OCI-LY7 (cell line): ENCODE measurements around the gene CYTIP. TPM values are rescaled to one million over a fixed set of nuclear protein-coding genes. Genes with fewer than 3 reads are reported as not detected.

Source experiments
- BruUV-seq: library from RNA; stranded (reverse); fragments of 400-500 nt; replicated peaks from 2 replicates; lab custom pipeline; 2021; lab: Mats Ljungman, UMichigan
- CTCF ChIA-PET: fragments of 300-600 bp; sonication (Branson Sonifier 250); formaldehyde crosslinking; loops from one replicate; lab custom pipeline; 2022; ENCODE audit warnings: antibody characterized with exemption; ENCODE audit not compliant: unreplicated experiment; lab: Charles Lee
- POLR2A ChIA-PET: fragments of 300-600 bp; sonication (Branson Sonifier 250); formaldehyde crosslinking; loops from one replicate; lab custom pipeline; 2022; ENCODE audit warnings: antibody characterized with exemption; lab: Charles Lee
- DNase-seq: peaks from one replicate; pipeline ENCODE4 v3.0.0-alpha.2; 2015; ENCODE audit warnings: low spot score
- H2AFZ ChIP-seq: fragments of 200-600 bp; sonication (generic), shearing (Covaris generic); 2 replicates; pipeline ENCODE4 v1.6.1; 2014; ENCODE audit warnings: mild to moderate bottlenecking, antibody characterized with exemption, low read length, moderate library complexity
- H3K27ac ChIP-seq: fragments of 200-600 bp; sonication (generic); 2 replicates; pipeline ENCODE4 v1.5.1; 2014; ENCODE audit warnings: mixed run types, low read depth, mild to moderate bottlenecking, moderate library complexity, low read length, inconsistent platforms; ENCODE audit not compliant: poor library complexity, severe bottlenecking
- H3K36me3 ChIP-seq: fragments of 200-600 bp; sonication (generic); 2 replicates; pipeline ENCODE4 v1.6.1; 2014; ENCODE audit warnings: mild to moderate bottlenecking, antibody characterized with exemption, low read length, moderate library complexity, mixed read lengths; ENCODE audit not compliant: insufficient read depth
- H3K4me1 ChIP-seq: fragments of 200-600 bp; sonication (generic); 2 replicates; pipeline ENCODE4 v1.5.1; 2014; ENCODE audit warnings: mild to moderate bottlenecking, low read length; ENCODE audit not compliant: insufficient read depth, poor library complexity, severe bottlenecking
- H3K4me2 ChIP-seq: fragments of 200-600 bp; sonication (generic); 2 replicates; pipeline ENCODE4 v1.6.1; 2014; ENCODE audit warnings: mild to moderate bottlenecking, low read length
- H3K4me3 ChIP-seq: fragments of 200-600 bp; sonication (generic); 2 replicates; pipeline ENCODE4 v1.5.1; 2014; ENCODE audit warnings: mild to moderate bottlenecking, low read depth, low read length; ENCODE audit not compliant: poor library complexity, severe bottlenecking
- H3K79me2 ChIP-seq: fragments of 200-600 bp; sonication (generic); 2 replicates; pipeline ENCODE4 v1.6.1; 2016; ENCODE audit warnings: low read depth, mild to moderate bottlenecking, low read length, moderate library complexity, mixed read lengths; ENCODE audit not compliant: insufficient read depth
- H3K9me2 ChIP-seq: fragments of 200-600 bp; sonication (generic); 2 replicates; pipeline ENCODE4 v1.6.1; 2016; ENCODE audit warnings: mild to moderate bottlenecking, low read length, mixed read lengths; ENCODE audit not compliant: insufficient read depth
- H3K9me3 ChIP-seq: fragments of 200-600 bp; sonication (generic); 2 replicates; pipeline ENCODE4 v1.6.1; 2014; ENCODE audit warnings: mild to moderate bottlenecking, mixed run types, low read length, mixed read lengths
- H4K20me1 ChIP-seq: fragments of 200-600 bp; sonication (generic); 2 replicates; pipeline ENCODE4 v1.6.1; 2014; ENCODE audit warnings: mild to moderate bottlenecking, antibody characterized with exemption, low read length, moderate library complexity, mixed read lengths; ENCODE audit not compliant: insufficient read depth
- EZH2phosphoT487 ChIP-seq: fragments of 200-600 bp; sonication (generic); IDR thresholded peaks from 2 replicates; pipeline ENCODE4 v1.6.1; 2018; ENCODE audit warnings: low read depth, borderline replicate concordance, mild to moderate bottlenecking, mixed run types, antibody characterized with exemption, low read length, moderate library complexity, mixed read lengths
- intact Hi-C: fragments of 100-400 bp; cut with micrococcal nuclease; formaldehyde crosslinking; loops from one replicate; pipeline ENCODE4 v1.10.0; 2022; ENCODE audit not compliant: unreplicated experiment
- total RNA-seq, 2 experiments: library from RNA; depleted of rRNA in 1 of 2; stranded (reverse); fragments of >200 nt in 1 of 2; shearing (Covaris generic) in 1 of 2; gene quantifications; 2 replicates each; pipeline ENCODE4 v1.2.3, GENCODE V29; 2014 to 2022
- TF ChIP-seq, protein P1 (sequence below): fragments of 200-600 bp; sonication (generic); conservative IDR thresholded peaks from 2 replicates; pipeline ENCODE4 v1.5.1; 2014; ENCODE audit warnings: mild to moderate bottlenecking, antibody characterized with exemption, low read length, moderate library complexity, mixed read lengths

Gene CYTIP
- total RNA-seq, 2 experiments from 2014 or later = 49.2 to 64.0 TPM

DNA sequence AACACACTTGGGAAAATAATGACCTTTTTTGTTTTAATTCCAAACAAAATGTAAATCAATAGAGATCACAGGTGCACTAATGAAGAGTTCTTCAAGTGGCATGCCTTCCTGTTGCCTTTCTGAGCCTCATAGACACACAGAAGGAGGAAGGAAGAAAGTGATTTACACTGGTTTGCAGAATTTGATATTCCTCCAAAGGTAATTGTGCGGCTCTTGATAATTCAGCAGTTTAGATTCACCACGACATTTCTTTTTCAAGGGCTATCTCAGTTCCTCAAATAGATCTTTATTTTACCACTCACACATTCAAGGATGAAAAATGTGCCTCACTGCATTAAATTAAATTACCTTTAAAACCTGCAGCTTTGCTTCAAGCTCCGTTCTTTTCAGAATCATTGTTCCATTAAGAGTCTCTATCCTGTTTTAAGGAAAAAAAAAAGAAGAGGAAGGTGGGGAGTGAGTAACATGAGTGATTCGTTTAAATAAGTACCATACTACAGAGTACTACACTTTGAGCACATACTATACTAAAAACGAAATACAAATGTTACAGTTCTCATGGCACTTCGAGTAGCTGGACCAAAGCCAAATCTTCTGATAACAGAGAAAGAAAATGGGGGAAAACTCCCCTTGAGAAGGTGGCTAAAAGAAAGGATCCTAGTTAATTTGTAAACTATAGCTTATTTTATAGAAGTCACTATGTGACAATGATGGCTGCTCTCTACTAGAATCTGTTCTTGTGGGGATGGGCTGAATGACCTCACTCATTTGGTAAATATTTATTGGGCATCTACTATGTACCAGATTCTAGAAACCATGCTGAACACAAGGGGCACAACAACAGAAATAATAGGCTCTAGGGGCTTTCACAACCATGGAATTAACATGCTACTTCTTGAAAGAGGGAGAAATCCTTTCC, 16.6 kb downstream of the CYTIP start:
- ChIA-PET CTCF (interaction anchor here (0.6 kb wide), 1 partner anchor 91 kb away, joined by 3 read pairs; no protein-coding TSS in a partner anchor), POLR2A (interaction anchor here (0.7 to 2.0 kb wide), 5 partner anchors 9 to 336 kb away, joined by 3 to 7 read pairs (median 4); no protein-coding TSS in a partner anchor)
- TF ChIP-seq EZH2phosphoT487 = no peak
- intact Hi-C loops = no loop called here
- peaks cover 100% of the 10 kb centered on the region for H3K36me3 ChIP-seq
- H3K9me3 ChIP-seq = peaks cover 21% of the 10 kb centered on the region; the same call in 1 of the 2 replicates
- no peak for DNase-seq
- no TSS peak for BruUV-seq
- H3K27ac ChIP-seq = no peak overlapping the region
- H3K4me1 ChIP-seq = no peaks in the 10 kb centered on the region
- H3K9me2 ChIP-seq = no peaks in the 10 kb centered on the region
- no peak overlapping the region for H3K4me2 ChIP-seq
- H3K79me2 ChIP-seq = peaks cover 15% of the 10 kb centered on the region; the same call in 1 of the 2 replicates
- no peaks in the 10 kb centered on the region for H4K20me1 ChIP-seq
- H3K4me3 ChIP-seq = no peak overlapping the region
- no peak overlapping the region for H2AFZ ChIP-seq

DNA sequence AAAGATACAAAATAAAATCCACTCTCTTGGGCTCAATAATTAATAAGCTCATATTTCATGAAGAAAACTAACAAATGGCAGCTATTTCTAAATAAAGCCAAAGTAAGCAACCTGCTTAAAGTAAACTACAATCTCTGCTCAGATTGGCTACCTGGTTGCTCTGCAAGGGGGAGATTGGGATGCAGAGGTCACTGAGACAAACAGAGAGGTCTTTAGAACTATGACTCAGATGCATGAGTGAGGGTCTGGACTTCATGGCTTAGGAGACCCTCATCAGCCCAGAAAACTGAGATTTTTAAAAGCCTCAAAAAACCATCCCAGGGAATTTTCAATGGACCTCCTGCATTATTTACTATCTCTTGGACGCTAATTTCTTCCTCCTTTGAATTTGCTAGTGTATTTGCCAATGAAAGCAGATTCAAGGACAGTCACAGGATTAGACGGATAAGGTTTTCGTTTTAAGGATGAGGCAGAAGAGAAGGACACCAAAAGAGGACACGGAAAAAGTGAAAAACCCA, 17.4 kb downstream of the CYTIP start:
- POLR2A ChIA-PET = interaction anchor here (0.8 to 2.5 kb wide), 5 partner anchors 9 to 16 kb away, joined by 3 to 14 read pairs (median 4); no protein-coding TSS in a partner anchor
- intact Hi-C loops = no loop called here
- Histone ChIP-seq H3K27ac (no peak overlapping the region), H2AFZ (no peak overlapping the region), H4K20me1 (no peaks in the 10 kb centered on the region), H3K36me3 (peaks cover 100% of the 10 kb centered on the region), H3K9me2 (no peaks in the 10 kb centered on the region), H3K4me2 (no peak overlapping the region), H3K4me1 (no peaks in the 10 kb centered on the region), H3K4me3 (no peak overlapping the region), H3K9me3 (peaks cover 21% of the 10 kb centered on the region; the same call in 1 of the 2 replicates), H3K79me2 (peaks cover 8% of the 10 kb centered on the region; the same call in 1 of the 2 replicates)
- CTCF ChIA-PET = interaction anchor here (0.6 kb wide), 1 partner anchor 90 kb away, joined by 3 read pairs; no protein-coding TSS in a partner anchor
- no peak for DNase-seq
- no peak for TF ChIP-seq EZH2phosphoT487
- TF ChIP-seq, protein P1, sequence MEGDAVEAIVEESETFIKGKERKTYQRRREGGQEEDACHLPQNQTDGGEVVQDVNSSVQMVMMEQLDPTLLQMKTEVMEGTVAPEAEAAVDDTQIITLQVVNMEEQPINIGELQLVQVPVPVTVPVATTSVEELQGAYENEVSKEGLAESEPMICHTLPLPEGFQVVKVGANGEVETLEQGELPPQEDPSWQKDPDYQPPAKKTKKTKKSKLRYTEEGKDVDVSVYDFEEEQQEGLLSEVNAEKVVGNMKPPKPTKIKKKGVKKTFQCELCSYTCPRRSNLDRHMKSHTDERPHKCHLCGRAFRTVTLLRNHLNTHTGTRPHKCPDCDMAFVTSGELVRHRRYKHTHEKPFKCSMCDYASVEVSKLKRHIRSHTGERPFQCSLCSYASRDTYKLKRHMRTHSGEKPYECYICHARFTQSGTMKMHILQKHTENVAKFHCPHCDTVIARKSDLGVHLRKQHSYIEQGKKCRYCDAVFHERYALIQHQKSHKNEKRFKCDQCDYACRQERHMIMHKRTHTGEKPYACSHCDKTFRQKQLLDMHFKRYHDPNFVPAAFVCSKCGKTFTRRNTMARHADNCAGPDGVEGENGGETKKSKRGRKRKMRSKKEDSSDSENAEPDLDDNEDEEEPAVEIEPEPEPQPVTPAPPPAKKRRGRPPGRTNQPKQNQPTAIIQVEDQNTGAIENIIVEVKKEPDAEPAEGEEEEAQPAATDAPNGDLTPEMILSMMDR = no peak
- BruUV-seq = no TSS peak

DNA sequence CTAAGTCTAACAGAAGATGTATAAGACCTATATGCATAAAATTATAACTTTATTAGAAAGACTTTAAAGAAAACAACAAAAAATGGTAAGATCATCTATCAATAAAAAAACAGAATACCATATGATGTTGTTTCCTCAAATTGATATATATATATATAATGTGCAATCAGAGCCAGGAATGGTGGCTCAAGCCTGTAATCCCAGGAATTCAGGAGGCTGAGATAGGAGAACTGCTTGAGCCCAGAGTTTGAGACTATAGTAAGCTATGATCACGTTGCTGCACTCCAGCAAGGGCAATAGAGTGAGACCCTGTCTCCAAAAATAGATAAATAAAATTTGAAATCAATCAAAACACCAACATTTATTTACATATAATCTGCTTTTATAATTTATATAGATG, 19.5 kb downstream of the CYTIP start:
- DNase-seq = no peak
- Histone ChIP-seq H2AFZ (no peak overlapping the region), H3K9me2 (no peaks in the 10 kb centered on the region), H3K79me2 (peaks cover 3% of the 10 kb centered on the region; the same call in 1 of the 2 replicates), H3K9me3 (peaks cover 21% of the 10 kb centered on the region; the same call in 1 of the 2 replicates), H3K4me2 (no peak overlapping the region), H3K4me3 (no peak overlapping the region), H3K4me1 (no peaks in the 10 kb centered on the region), H4K20me1 (no peaks in the 10 kb centered on the region), H3K27ac (no peak overlapping the region), H3K36me3 (peaks cover 100% of the 10 kb centered on the region)
- TF ChIP-seq, protein P1 = no peak
- TF ChIP-seq EZH2phosphoT487 = no peak
- no TSS peak for BruUV-seq
- ChIA-PET CTCF (no interaction called here), POLR2A (interaction anchor here (0.6 to 2.5 kb wide), 11 partner anchors 7 to 1897 kb away, joined by 3 to 14 read pairs (median 4); partner anchors contain the start of gene CYTIP)
- intact Hi-C loops = no loop called here
